OCI-LY3 (cell line): Measurements from ENCODE around the gene PIK3AP1.

Experiments used
- CTCF ChIP-seq: fragments of 200-600, 300-600 bp; sonication (generic); IDR thresholded peaks from 2 replicates; pipeline ENCODE4 v1.5.1; 2014; ENCODE audit warnings: antibody characterized with exemption, low read length, low read depth
- EZH2phosphoT487 ChIP-seq: fragments of 200-600 bp; shearing (Covaris generic); IDR thresholded peaks from 2 replicates; pipeline ENCODE4 v1.6.1; 2018; ENCODE audit warnings: antibody characterized with exemption, mixed run types, low read depth

DNA sequence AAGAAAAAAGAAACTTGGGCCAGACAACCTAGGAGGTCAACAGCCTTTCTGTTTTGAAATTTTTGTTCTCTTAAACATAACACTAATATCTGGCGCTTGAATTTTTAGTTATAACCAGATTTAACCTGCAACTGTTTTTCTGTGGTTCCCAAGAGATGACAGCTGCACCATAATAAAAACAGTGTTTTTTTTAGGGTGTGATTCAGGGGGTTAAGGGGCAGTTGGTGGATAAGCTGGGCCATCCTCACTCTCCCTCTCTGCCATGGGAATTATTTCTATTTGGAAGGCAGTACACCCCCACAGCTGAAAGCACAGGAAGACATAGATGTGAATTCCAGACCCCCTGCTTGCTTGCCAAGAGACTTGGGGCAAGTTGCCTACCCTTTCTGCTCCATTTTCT, 113.4 kb downstream of the PIK3AP1 start:
- no peak for TF ChIP-seq CTCF
- no peak for TF ChIP-seq EZH2phosphoT487
